Measurements from ENCODE around the gene GDAP1L1. TPM values are rescaled to one million over a fixed set of nuclear protein-coding genes. Genes with fewer than 3 reads are reported as not detected.

Gene GDAP1L1
- total RNA-seq, 1 donor from 2014 or later = not detected

DNA sequence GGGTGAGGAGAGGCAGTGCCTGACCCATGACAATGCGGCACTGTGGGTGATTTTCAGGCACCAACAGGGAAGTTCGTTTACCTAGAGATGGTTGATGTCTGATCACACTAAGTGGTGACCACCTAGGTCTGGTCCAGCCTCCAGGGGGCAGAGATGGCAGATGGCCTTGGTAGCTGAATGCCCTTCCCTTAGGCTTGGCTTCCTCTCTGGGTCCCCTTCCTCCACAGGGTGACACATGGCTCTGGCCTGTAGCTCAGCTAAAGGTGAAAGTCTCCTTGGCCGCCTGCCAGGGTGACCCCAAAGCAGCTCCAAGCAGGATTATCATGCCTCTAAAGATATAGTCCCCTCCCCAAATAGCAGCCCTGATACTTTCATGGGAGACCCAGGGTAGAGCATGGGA lies 6.4 kb downstream of the GDAP1L1 start:
- TF ChIP-seq, protein P1, sequence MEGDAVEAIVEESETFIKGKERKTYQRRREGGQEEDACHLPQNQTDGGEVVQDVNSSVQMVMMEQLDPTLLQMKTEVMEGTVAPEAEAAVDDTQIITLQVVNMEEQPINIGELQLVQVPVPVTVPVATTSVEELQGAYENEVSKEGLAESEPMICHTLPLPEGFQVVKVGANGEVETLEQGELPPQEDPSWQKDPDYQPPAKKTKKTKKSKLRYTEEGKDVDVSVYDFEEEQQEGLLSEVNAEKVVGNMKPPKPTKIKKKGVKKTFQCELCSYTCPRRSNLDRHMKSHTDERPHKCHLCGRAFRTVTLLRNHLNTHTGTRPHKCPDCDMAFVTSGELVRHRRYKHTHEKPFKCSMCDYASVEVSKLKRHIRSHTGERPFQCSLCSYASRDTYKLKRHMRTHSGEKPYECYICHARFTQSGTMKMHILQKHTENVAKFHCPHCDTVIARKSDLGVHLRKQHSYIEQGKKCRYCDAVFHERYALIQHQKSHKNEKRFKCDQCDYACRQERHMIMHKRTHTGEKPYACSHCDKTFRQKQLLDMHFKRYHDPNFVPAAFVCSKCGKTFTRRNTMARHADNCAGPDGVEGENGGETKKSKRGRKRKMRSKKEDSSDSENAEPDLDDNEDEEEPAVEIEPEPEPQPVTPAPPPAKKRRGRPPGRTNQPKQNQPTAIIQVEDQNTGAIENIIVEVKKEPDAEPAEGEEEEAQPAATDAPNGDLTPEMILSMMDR (IDR thresholded peaks at IDR 0.05) = no peak
- H3K27ac Mint-ChIP-seq (ENCODE audit: unreplicated experiment) = no peak overlapping the region
- no peaks in the 10 kb centered on the region for H3K4me1 Mint-ChIP-seq (ENCODE audit: unreplicated experiment)
- H3K4me3 Mint-ChIP-seq (ENCODE audit: unreplicated experiment) = no peak overlapping the region
- no peaks in the 10 kb centered on the region for H3K27me3 Mint-ChIP-seq (ENCODE audit: unreplicated experiment)
- H3K9me3 Mint-ChIP-seq (ENCODE audit: unreplicated experiment) = no peaks in the 10 kb centered on the region
- DNase-seq (ENCODE audit: extremely low spot score, unreplicated experiment) = no peak
- no peaks in the 10 kb centered on the region for H3K36me3 Mint-ChIP-seq (ENCODE audit: unreplicated experiment)

DNA sequence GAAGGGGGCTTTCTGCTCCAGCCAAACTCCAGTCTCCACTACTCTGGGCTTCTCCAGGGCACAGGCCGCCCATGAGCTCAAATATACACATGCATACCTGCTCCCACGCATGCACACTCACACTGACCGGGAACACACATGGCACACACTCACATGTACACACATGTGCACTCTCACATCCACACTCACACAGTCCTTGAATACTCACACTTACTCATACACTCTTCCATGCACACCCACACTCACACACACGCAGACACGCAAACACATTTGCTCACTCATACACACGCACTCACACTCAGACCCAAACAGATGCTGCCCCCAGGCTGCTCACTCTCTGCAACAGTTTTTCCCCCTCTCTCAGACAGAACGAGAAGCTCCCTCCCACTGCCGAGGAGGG lies 7.0 kb downstream of the GDAP1L1 start:
- H3K36me3 Mint-ChIP-seq (ENCODE audit: unreplicated experiment) = no peaks in the 10 kb centered on the region
- DNase-seq (ENCODE audit: extremely low spot score, unreplicated experiment) = no peak

GRCh38 chr20:44255942-44256341 lies 8.8 kb downstream of the GDAP1L1 start:
- TF ChIP-seq, protein P1 (IDR thresholded peaks at IDR 0.05) = no peak
- no peaks in the 10 kb centered on the region for H3K27me3 Mint-ChIP-seq (ENCODE audit: unreplicated experiment)
- DNase-seq (ENCODE audit: extremely low spot score, unreplicated experiment) = no peak
- H3K4me3 Mint-ChIP-seq (ENCODE audit: unreplicated experiment) = no peak overlapping the region
- H3K4me1 Mint-ChIP-seq (ENCODE audit: unreplicated experiment) = no peaks in the 10 kb centered on the region
- no peaks in the 10 kb centered on the region for H3K36me3 Mint-ChIP-seq (ENCODE audit: unreplicated experiment)
- H3K9me3 Mint-ChIP-seq (ENCODE audit: unreplicated experiment) = no peaks in the 10 kb centered on the region
- no peak overlapping the region for H3K27ac Mint-ChIP-seq (ENCODE audit: unreplicated experiment)

More for the DNA sequence above, 7.0 kb downstream of the GDAP1L1 start:
- H3K27me3 Mint-ChIP-seq (ENCODE audit: unreplicated experiment) = no peaks in the 10 kb centered on the region
- no peak overlapping the region for H3K4me3 Mint-ChIP-seq (ENCODE audit: unreplicated experiment)
- H3K9me3 Mint-ChIP-seq (ENCODE audit: unreplicated experiment) = no peaks in the 10 kb centered on the region
- H3K4me1 Mint-ChIP-seq (ENCODE audit: unreplicated experiment) = no peaks in the 10 kb centered on the region
- no peak overlapping the region for H3K27ac Mint-ChIP-seq (ENCODE audit: unreplicated experiment)
- TF ChIP-seq, protein P1 (IDR thresholded peaks at IDR 0.05) = no peak

DNA sequence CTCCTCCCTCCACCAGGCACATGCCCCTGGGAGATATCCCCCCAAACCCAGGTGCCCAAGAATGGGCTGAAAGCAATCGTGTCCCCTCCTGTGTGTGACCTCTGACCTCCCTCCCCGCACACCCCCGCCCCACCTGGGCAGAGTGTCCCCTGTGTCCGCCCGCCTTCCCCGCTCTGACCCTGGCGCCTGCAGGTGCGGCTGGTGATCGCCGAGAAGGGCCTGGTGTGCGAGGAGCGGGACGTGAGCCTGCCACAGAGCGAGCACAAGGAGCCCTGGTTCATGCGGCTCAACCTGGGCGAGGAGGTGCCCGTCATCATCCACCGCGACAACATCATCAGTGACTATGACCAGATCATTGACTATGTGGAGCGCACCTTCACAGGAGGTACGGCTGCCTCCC lies 9.9 kb downstream of the GDAP1L1 start:
- Mint-ChIP-seq H3K36me3 (ENCODE audit: unreplicated experiment) (no peaks in the 10 kb centered on the region), H3K27ac (ENCODE audit: unreplicated experiment) (no peak overlapping the region), H3K4me3 (ENCODE audit: unreplicated experiment) (no peak overlapping the region), H3K9me3 (ENCODE audit: unreplicated experiment) (no peaks in the 10 kb centered on the region), H3K27me3 (ENCODE audit: unreplicated experiment) (no peaks in the 10 kb centered on the region), H3K4me1 (ENCODE audit: unreplicated experiment) (no peaks in the 10 kb centered on the region)
- DNase-seq (ENCODE audit: extremely low spot score, unreplicated experiment) = no peak
- TF ChIP-seq, protein P1 (IDR thresholded peaks at IDR 0.05) = no peak

DNA sequence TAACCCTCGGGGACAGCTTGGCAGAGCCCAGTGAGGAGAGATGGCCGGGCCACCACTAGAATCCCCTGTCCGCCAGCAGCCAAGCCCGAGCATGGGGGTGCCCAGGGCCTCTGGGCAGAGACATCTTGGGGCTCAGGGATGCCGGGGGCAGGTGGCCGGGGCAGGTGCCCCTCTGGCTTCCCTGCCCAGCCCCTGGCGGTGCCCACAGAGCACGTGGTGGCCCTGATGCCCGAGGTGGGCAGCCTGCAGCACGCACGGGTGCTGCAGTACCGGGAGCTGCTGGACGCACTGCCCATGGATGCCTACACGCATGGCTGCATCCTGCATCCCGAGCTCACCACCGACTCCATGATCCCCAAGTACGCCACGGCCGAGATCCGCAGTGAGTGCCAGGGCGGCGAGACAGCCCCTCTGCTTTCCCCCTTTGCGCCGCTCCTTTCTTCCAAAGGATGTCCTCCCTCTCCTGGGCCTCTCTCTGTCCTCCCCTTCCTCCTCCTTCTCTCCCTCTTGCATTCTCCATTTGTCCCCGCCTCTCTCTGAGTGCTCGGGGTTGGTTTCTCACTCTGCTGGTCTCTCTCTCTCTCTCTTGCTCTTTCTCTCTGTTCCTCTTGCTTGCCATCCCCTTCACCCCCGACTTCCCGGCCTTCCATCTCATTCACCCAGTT lies 11.2 kb downstream of the GDAP1L1 start:
- no peaks in the 10 kb centered on the region for H3K27me3 Mint-ChIP-seq (ENCODE audit: unreplicated experiment)
- H3K9me3 Mint-ChIP-seq (ENCODE audit: unreplicated experiment) = no peaks in the 10 kb centered on the region
- H3K36me3 Mint-ChIP-seq (ENCODE audit: unreplicated experiment) = no peaks in the 10 kb centered on the region
- no peak overlapping the region for H3K27ac Mint-ChIP-seq (ENCODE audit: unreplicated experiment)
- no peak for DNase-seq (ENCODE audit: extremely low spot score, unreplicated experiment)
- no peaks in the 10 kb centered on the region for H3K4me1 Mint-ChIP-seq (ENCODE audit: unreplicated experiment)
- TF ChIP-seq, protein P1 (IDR thresholded peaks at IDR 0.05) = no peak
- H3K4me3 Mint-ChIP-seq (ENCODE audit: unreplicated experiment) = no peak overlapping the region

All from osteocyte (in vitro differentiated cells).